GM12878 (cell line): ENCODE data around the gene NHSL2. TPM values are rescaled to one million over a fixed set of nuclear protein-coding genes. Genes with fewer than 3 reads are reported as not detected.

Source experiments
- ATAC-seq: fragments of 200-7000 bp; cut with Tn5 transposase; 3 replicates; pipeline ENCODE4 v1.9.1; 2020; ENCODE audit warnings: mild to moderate bottlenecking, moderate library complexity
- BruUV-seq: library from RNA; stranded (reverse); fragments of 400-500 nt; replicated peaks from 2 replicates; lab custom pipeline; 2021; lab: Mats Ljungman, UMichigan
- CTCF ChIA-PET: fragments of 300-600 bp; sonication (Branson Sonifier 250); formaldehyde crosslinking; extraction: SDS; loops from one replicate; lab custom pipeline; 2021; ENCODE audit warnings: inconsistent platforms; lab: Yijun Ruan, JAX
- POLR2A ChIA-PET: fragments of 350-600 bp; formaldehyde crosslinking; extraction: SDS; loops from one replicate; lab custom pipeline; 2021; ENCODE audit warnings: inconsistent platforms; lab: Charles Lee
- RAD21 ChIA-PET: fragments of 300-600 bp; sonication (Branson Sonifier 250); formaldehyde crosslinking; loops from one replicate; lab custom pipeline; 2023; ENCODE audit warnings: antibody characterized with exemption; ENCODE audit not compliant: unreplicated experiment; lab: Charles Lee
- SMC1A ChIA-PET: fragments of 300-600 bp; sonication (Branson Sonifier 250); formaldehyde crosslinking; loops from one replicate; lab custom pipeline; 2023; ENCODE audit not compliant: unreplicated experiment, uncharacterized antibody; lab: Charles Lee
- DNase-seq: peaks from one replicate; pipeline ENCODE4 v3.0.0-alpha.2; 2011; ENCODE audit warnings: low read depth, low spot score
- FAIRE-seq: peaks from 3 replicates; lab custom pipeline; 2011; peaks lifted over from hg19 to GRCh38; lab: Jason Lieb, UNC
- H2AFZ ChIP-seq: 2 replicates; pipeline ENCODE4 v1.6.0; 2011; ENCODE audit warnings: low read depth, low read length, control low read depth; ENCODE audit not compliant: control insufficient read depth
- H3K27ac ChIP-seq: 2 replicates; pipeline ENCODE4 v1.5.1; 2011; ENCODE audit warnings: control low read depth; ENCODE audit not compliant: control insufficient read depth, insufficient read depth
- H3K27me3 ChIP-seq, 2 experiments: replicated peaks in 1 of 2; 2 replicates each; pipeline versions ENCODE4 v1.6.0 to v1.6.1; 2011; ENCODE audit warnings: low read length in 1 of 2; ENCODE audit not compliant: control insufficient read depth in 2 of 2, insufficient read depth in 2 of 2
- H3K36me3 ChIP-seq, 2 experiments: 2 replicates each; pipeline ENCODE4 v1.5.1; 2011; ENCODE audit warnings: low read length in 1 of 2; ENCODE audit not compliant: control insufficient read depth in 2 of 2, insufficient read depth in 2 of 2
- H3K4me1 ChIP-seq: 2 replicates; pipeline ENCODE4 v1.6.1; 2011; ENCODE audit warnings: mild to moderate bottlenecking, low read length, moderate library complexity, mixed read lengths; ENCODE audit not compliant: control insufficient read depth, insufficient read depth
- H3K4me2 ChIP-seq: 2 replicates; pipeline ENCODE4 v1.6.0; 2011; ENCODE audit warnings: control low read depth; ENCODE audit not compliant: control insufficient read depth, insufficient read depth
- H3K4me3 ChIP-seq: fragments of 200-600 bp; sonication (generic); 2 replicates; pipeline ENCODE4 v1.5.1; 2016
- H3K79me2 ChIP-seq: 2 replicates; pipeline ENCODE4 v1.6.0; 2011; ENCODE audit warnings: low read length; ENCODE audit not compliant: control insufficient read depth, insufficient read depth
- H3K9ac ChIP-seq: 2 replicates; pipeline ENCODE4 v1.8.0; 2011; ENCODE audit warnings: low read length, control low read depth, mixed read lengths; ENCODE audit not compliant: control insufficient read depth, insufficient read depth
- H3K9me3 ChIP-seq: replicated peaks from 3 replicates; pipeline ENCODE4 v1.5.1; 2011; ENCODE audit warnings: mild to moderate bottlenecking, low read length; ENCODE audit not compliant: control insufficient read depth, insufficient read depth
- H4K20me1 ChIP-seq: 2 replicates; pipeline ENCODE4 v1.6.0; 2011; ENCODE audit not compliant: control insufficient read depth, insufficient read depth
- ATF3 ChIP-seq: IDR thresholded peaks from 2 replicates; pipeline ENCODE4 v1.6.1; 2011; ENCODE audit warnings: low read depth, mild to moderate bottlenecking, low read length, moderate library complexity, borderline replicate concordance; ENCODE audit errors: extremely low read depth
- EZH2 ChIP-seq: IDR thresholded peaks from 2 replicates; pipeline ENCODE4 v1.6.1; 2012; ENCODE audit warnings: low read depth, mild to moderate bottlenecking, control low read depth, inconsistent platforms, low read length, borderline replicate concordance; ENCODE audit not compliant: control insufficient read depth
- JUND ChIP-seq: IDR thresholded peaks from 2 replicates; pipeline ENCODE4 v1.6.1; 2012; ENCODE audit warnings: low read depth, mild to moderate bottlenecking, low read length, improper control_type of control experiment, moderate library complexity
- PKNOX1 ChIP-seq: fragments of 450-650 bp; IDR thresholded peaks from 2 replicates; pipeline ENCODE4 v1.6.1; 2016; ENCODE audit warnings: mild to moderate bottlenecking
- RB1 ChIP-seq: fragments of 450-650 bp; formaldehyde crosslinking; IDR thresholded peaks from 2 replicates; pipeline ENCODE4 v1.6.1; 2017; ENCODE audit warnings: mild to moderate bottlenecking, borderline replicate concordance
- RELA ChIP-seq: fragments of 450-650 bp; IDR thresholded peaks from 2 replicates; pipeline ENCODE4 v1.8.0; 2014; ENCODE audit warnings: borderline replicate concordance; ENCODE audit not compliant: partially characterized antibody
- TCF7 ChIP-seq: IDR thresholded peaks from 2 replicates; pipeline ENCODE4 v1.6.1; 2014; ENCODE audit warnings: antibody characterized with exemption, borderline replicate concordance
- ZNF687 ChIP-seq: fragments of 450-650 bp; IDR thresholded peaks from 2 replicates; pipeline ENCODE4 v1.6.1; 2017; ENCODE audit warnings: mild to moderate bottlenecking, moderate library complexity
- WGBS: methylation state at CpG from one replicate; pipeline ENCODE4 v1.1.6; 2016; ENCODE audit warnings: low lambda C conversion rate; ENCODE audit not compliant: insufficient replicate concordance, insufficient coverage; ENCODE audit errors: missing lambda C conversion rate; 5-methylcytosine and 5-hydroxymethylcytosine counted together
- in situ Hi-C: fragments of 300-500 bp; cut with MboI; formaldehyde crosslinking; loops from 9 replicates; pipeline ENCODE4 v1.14.3; 2018; ENCODE audit warnings: mixed read lengths
- intact Hi-C: fragments of 100-400 bp; cut with micrococcal nuclease; formaldehyde crosslinking; loops from one replicate; pipeline ENCODE4 v1.14.2; 2022; ENCODE audit not compliant: unreplicated experiment
- polyA plus RNA-seq, 11 experiments: library from polyadenylated mRNA; depleted of rRNA in 4 of 11; unstranded in 6 of 11; stranded (reverse) in 5 of 11; fragments of >200 nt; fragmentation: Nextera tagmentation in 4 of 11; fragmentation: Illumina TruSeq in 1 of 11; extraction: Ambion mirVana in 4 of 11; extraction: Trizol in 1 of 11; gene quantifications; 1 replicate in 1 of 11; 2 replicates in 10 of 11; pipeline versions ENCODE4 v1.2.1 to v1.2.3, GENCODE V29; 2011 to 2016; ENCODE audit warnings: inconsistent platforms in 2 of 11, missing spikeins in 2 of 11, low read depth in 1 of 11
- total RNA-seq, 4 experiments: library from RNA; depleted of rRNA in 3 of 4; stranded (reverse); fragments of >200 nt in 3 of 4; fragmentation: Illumina TruSeq in 1 of 4; extraction: Trizol in 1 of 4; gene quantifications; 2 replicates each; pipeline versions ENCODE4 v1.2.1 to v1.2.3, GENCODE V29; 2013 to 2021

Gene NHSL2
- total and polyA plus RNA-seq, 10 of the 15 experiments (the other 5 are each of a cell fraction or from before 2014, with no cell fraction given): 0.05 to 0.53 (median 0.07) TPM; not detected in 2

GRCh38 chrX:72003811-72004750, 93.4 kb downstream of the NHSL2 start:
- Histone ChIP-seq H3K9ac (no peak overlapping the region), H4K20me1 (no peaks in the 10 kb centered on the region), H2AFZ (no peak overlapping the region), H3K9me3 (no peaks in the 10 kb centered on the region), H3K4me1 (no peaks in the 10 kb centered on the region), H3K4me3 (no peak overlapping the region), H3K36me3 (no peaks in the 10 kb centered on the region), H3K27me3 (no peaks in the 10 kb centered on the region; a peak in 1 of 4 replicates), H3K4me2 (no peak overlapping the region), H3K27ac (no peak overlapping the region), H3K79me2 (no peaks in the 10 kb centered on the region)
- no peak for DNase-seq
- CTCF ChIA-PET: interaction anchor here (0.6 kb wide), 1 partner anchor 18 kb away, joined by 3 read pairs; no protein-coding TSS in a partner anchor
- in situ Hi-C loops (no loop called here), intact Hi-C loops (no loop called here)
- no peak for TF ChIP-seq ZNF687
- no peak for TF ChIP-seq RB1
- no peak for TF ChIP-seq PKNOX1
- no peak for TF ChIP-seq RELA
- no peak for TF ChIP-seq TCF7
- no peak for TF ChIP-seq EZH2
- no peak for TF ChIP-seq ATF3
- no peak for TF ChIP-seq JUND
- SMC1A ChIA-PET: no interaction called here
- POLR2A ChIA-PET: no interaction called here
- WGBS: 20% methylated on average over 15 of the region's 17 CpGs
- no peak for FAIRE-seq
- no peak for ATAC-seq
- RAD21 ChIA-PET: interaction anchor here (0.7 to 0.8 kb wide), 2 partner anchors 9 to 17 kb away, joined by 3 to 4 read pairs; no protein-coding TSS in a partner anchor
- BruUV-seq: no TSS peak
